Endothelial cell of umbilical vein (primary cell): ENCODE measurements around the gene ABTB1. TPM values are rescaled to one million over a fixed set of nuclear protein-coding genes. Genes with fewer than 3 reads are reported as not detected.

Source experiments
- BruUV-seq: library from RNA; stranded (reverse); fragments of 400-500 nt; replicated peaks from 2 replicates; lab custom pipeline; 2021; lab: Mats Ljungman, UMichigan
- CTCF ChIA-PET: fragments of 300-600, 350-600 bp; sonication (Branson Sonifier 250); formaldehyde crosslinking; loops from one replicate; lab custom pipeline; 2021; ENCODE audit warnings: antibody characterized with exemption, inconsistent platforms; lab: Charles Lee
- POLR2A ChIA-PET: fragments of 300-600, 350-600 bp; sonication (Branson Sonifier 250); formaldehyde crosslinking; loops from one replicate; lab custom pipeline; 2021; ENCODE audit warnings: antibody characterized with exemption, inconsistent platforms; lab: Charles Lee
- DNase-seq: peaks from one replicate; pipeline ENCODE4 v3.0.0-alpha.2; 2011; ENCODE audit warnings: low read depth, low spot score
- FAIRE-seq: peaks from 2 replicates; lab custom pipeline; 2011; peaks lifted over from hg19 to GRCh38; lab: Jason Lieb, UNC
- H2AFZ ChIP-seq: 2 replicates; pipeline ENCODE4 v1.6.0; 2012; ENCODE audit warnings: low read depth, low read length, control low read depth, inconsistent platforms
- H3K27ac ChIP-seq: 2 replicates; pipeline ENCODE4 v1.5.1; 2011; ENCODE audit warnings: low read depth, mild to moderate bottlenecking, control low read depth, low read length, moderate library complexity; ENCODE audit not compliant: insufficient read depth
- H3K27me3 ChIP-seq, 2 experiments: 2 replicates each; pipeline versions ENCODE4 v1.6.0 to v1.6.1; 2011; ENCODE audit warnings: low read length in 2 of 2, mixed read lengths in 1 of 2; ENCODE audit not compliant: control insufficient read depth in 2 of 2, insufficient read depth in 2 of 2
- H3K36me3 ChIP-seq, 2 experiments: 2 replicates in 1 of 2; 3 replicates in 1 of 2; pipeline ENCODE4 v1.5.1; 2011; ENCODE audit warnings: low read length in 2 of 2, mild to moderate bottlenecking in 1 of 2, moderate library complexity in 1 of 2; ENCODE audit not compliant: control insufficient read depth in 2 of 2, insufficient read depth in 2 of 2; ENCODE audit errors: extremely low read depth in 1 of 2
- H3K4me1 ChIP-seq: 3 replicates; pipeline ENCODE4 v1.5.1; 2011; ENCODE audit warnings: mild to moderate bottlenecking, low read length; ENCODE audit not compliant: control insufficient read depth, insufficient read depth; ENCODE audit errors: extremely low read depth
- H3K4me2 ChIP-seq: 2 replicates; pipeline ENCODE4 v1.6.1; 2011; ENCODE audit warnings: low read length, control low read depth, mixed read lengths; ENCODE audit not compliant: insufficient read depth
- H3K4me3 ChIP-seq, 3 experiments: fragments of 200-600 bp in 1 of 3; sonication (generic), shearing (Covaris generic) in 1 of 3; replicated peaks in 1 of 3; 2 replicates each; pipeline ENCODE4 v1.5.1; 2011 to 2016; ENCODE audit warnings: control low read depth in 3 of 3, low read length in 3 of 3, mild to moderate bottlenecking in 2 of 3, inconsistent platforms in 1 of 3, low read depth in 1 of 3, moderate library complexity in 1 of 3; ENCODE audit not compliant: insufficient read depth in 1 of 3
- H3K79me2 ChIP-seq: 2 replicates; pipeline ENCODE4 v1.6.0; 2012; ENCODE audit warnings: low read length, inconsistent platforms; ENCODE audit not compliant: control insufficient read depth, insufficient read depth
- H3K9ac ChIP-seq: replicated peaks from 2 replicates; pipeline ENCODE3; 2011; ENCODE audit warnings: low read length, control low read depth; ENCODE audit not compliant: insufficient read depth; ENCODE audit errors: extremely low read depth
- H3K9me1 ChIP-seq: replicated peaks from 3 replicates; pipeline ENCODE4 v1.6.0; 2011; ENCODE audit warnings: mild to moderate bottlenecking, low read length; ENCODE audit not compliant: control insufficient read depth, insufficient read depth; ENCODE audit errors: extremely low read depth
- H3K9me3 ChIP-seq: replicated peaks from 2 replicates; pipeline ENCODE4 v1.5.1; 2012; ENCODE audit warnings: low read length, inconsistent platforms; ENCODE audit not compliant: control insufficient read depth, insufficient read depth
- H4K20me1 ChIP-seq: replicated peaks from 2 replicates; pipeline ENCODE3; 2011; ENCODE audit warnings: mild to moderate bottlenecking, low read length; ENCODE audit not compliant: control insufficient read depth, insufficient read depth; ENCODE audit errors: extremely low read depth
- GATA2 ChIP-seq: IDR thresholded peaks from 2 replicates; pipeline ENCODE4 v1.7.0; 2011; ENCODE audit warnings: low read depth, mild to moderate bottlenecking, moderate library complexity, mixed read lengths, low read length; ENCODE audit not compliant: insufficient read length, insufficient read depth
- POLR2AphosphoS5 ChIP-seq: IDR thresholded peaks from 2 replicates; pipeline ENCODE4 v1.6.1; 2012; ENCODE audit warnings: low read depth, mild to moderate bottlenecking, control low read depth, low read length, moderate library complexity; ENCODE audit not compliant: insufficient read depth
- dilution Hi-C: fragments of 300-500 bp; cut with MboI; formaldehyde crosslinking; loops from one replicate; pipeline ENCODE4 v1.15.0; 2019; ENCODE audit warnings: low sequenced_read_pairs; ENCODE audit not compliant: extremely low pct_ligation_motif_present
- intact Hi-C: fragments of 100-400 bp; cut with micrococcal nuclease; formaldehyde crosslinking; loops from one replicate; pipeline ENCODE4 v1.10.0; 2022
- polyA plus RNA-seq, 4 experiments: library from polyadenylated mRNA; depleted of rRNA in 3 of 4; stranded (reverse) in 3 of 4; unstranded in 1 of 4; fragments of >200 nt; gene quantifications; 2 replicates each; pipeline versions ENCODE4 v1.2.1 to v1.2.3, GENCODE V29; 2011 to 2012; ENCODE audit warnings: missing spikeins in 1 of 4
- total RNA-seq: library from RNA; stranded (reverse); gene quantifications from 2 replicates; pipeline ENCODE4 v1.2.3, GENCODE V29; 2021
- TF ChIP-seq, protein P1 (sequence below): IDR thresholded peaks from 2 replicates; pipeline ENCODE4 v1.6.1; 2011; ENCODE audit not compliant: insufficient read depth, insufficient read length
- TF ChIP-seq, protein P2 (sequence below), 2 donors: IDR thresholded peaks; 1 replicate in 1 of 2; 2 replicates in 1 of 2; pipeline ENCODE4 v1.5.1; 2011; ENCODE audit warnings: low read length in 2 of 2, mild to moderate bottlenecking in 2 of 2, moderate library complexity in 2 of 2, control low read depth in 1 of 2, inconsistent platforms in 1 of 2, low read depth in 1 of 2; ENCODE audit not compliant: insufficient read depth in 1 of 2; ENCODE audit errors: extremely low read depth in 1 of 2

The ABTB1 gene
- total and polyA plus RNA-seq, 2 donors (not counting 3 experiments of a cell fraction or from before 2014, with no cell fraction given) = 15.2 to 25.1 TPM

DNA sequence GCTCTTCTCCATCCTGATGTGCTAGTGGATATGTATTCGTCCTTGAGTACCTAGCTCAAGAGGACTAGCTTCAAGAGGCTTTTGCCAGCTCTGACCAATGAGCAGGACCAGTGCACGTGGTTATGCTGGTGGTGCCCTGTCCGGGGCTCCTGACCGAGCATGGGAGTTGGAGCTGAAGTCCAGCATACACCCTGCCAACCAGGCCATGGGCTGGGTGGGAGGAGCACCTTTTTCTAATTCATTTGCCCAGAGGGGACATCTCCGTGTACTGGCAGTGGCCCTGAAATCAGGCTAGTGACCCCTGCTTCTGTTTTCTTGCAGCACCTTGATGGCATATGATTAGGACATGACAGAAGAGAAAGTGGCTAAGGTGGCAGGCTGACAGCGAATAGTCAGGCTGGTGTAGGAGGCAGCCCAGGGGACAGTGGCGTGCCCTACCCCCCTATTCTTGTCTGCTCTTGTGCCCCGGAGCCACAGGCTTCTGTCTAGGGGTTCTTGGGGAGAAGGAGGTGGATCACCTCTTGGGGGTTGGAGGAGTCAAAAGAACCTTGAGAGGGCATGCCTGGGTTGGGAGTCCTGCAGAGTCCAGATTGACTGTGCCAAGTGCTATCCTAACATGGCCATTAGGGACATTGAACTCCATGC is 27.3 kb upstream of the ABTB1 start:
- no peaks in the 10 kb centered on the region for H3K4me1 ChIP-seq
- TF ChIP-seq POLR2AphosphoS5 (no peak), GATA2 (no peak)
- TF ChIP-seq, protein P1, sequence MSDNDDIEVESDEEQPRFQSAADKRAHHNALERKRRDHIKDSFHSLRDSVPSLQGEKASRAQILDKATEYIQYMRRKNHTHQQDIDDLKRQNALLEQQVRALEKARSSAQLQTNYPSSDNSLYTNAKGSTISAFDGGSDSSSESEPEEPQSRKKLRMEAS = no peak
- TF ChIP-seq, protein P2, sequence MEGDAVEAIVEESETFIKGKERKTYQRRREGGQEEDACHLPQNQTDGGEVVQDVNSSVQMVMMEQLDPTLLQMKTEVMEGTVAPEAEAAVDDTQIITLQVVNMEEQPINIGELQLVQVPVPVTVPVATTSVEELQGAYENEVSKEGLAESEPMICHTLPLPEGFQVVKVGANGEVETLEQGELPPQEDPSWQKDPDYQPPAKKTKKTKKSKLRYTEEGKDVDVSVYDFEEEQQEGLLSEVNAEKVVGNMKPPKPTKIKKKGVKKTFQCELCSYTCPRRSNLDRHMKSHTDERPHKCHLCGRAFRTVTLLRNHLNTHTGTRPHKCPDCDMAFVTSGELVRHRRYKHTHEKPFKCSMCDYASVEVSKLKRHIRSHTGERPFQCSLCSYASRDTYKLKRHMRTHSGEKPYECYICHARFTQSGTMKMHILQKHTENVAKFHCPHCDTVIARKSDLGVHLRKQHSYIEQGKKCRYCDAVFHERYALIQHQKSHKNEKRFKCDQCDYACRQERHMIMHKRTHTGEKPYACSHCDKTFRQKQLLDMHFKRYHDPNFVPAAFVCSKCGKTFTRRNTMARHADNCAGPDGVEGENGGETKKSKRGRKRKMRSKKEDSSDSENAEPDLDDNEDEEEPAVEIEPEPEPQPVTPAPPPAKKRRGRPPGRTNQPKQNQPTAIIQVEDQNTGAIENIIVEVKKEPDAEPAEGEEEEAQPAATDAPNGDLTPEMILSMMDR (IDR thresholded peaks at IDR 0.05; ENCODE audit: extremely low read depth in 1 of 2, insufficient read depth in 1 of 2, low read depth in 1 of 2, low read length in 2 of 2) = no peak
- H3K9ac ChIP-seq = no peak overlapping the region
- no peaks in the 10 kb centered on the region for H3K27me3 ChIP-seq
- POLR2A ChIA-PET = no interaction called here
- no peak overlapping the region for H3K4me2 ChIP-seq
- BruUV-seq = no TSS peak
- FAIRE-seq (no peak), DNase-seq (no peak)
- no peak overlapping the region for H3K4me3 ChIP-seq
- H4K20me1 ChIP-seq = no peaks in the 10 kb centered on the region
- H2AFZ ChIP-seq = no peak overlapping the region
- no peaks in the 10 kb centered on the region for H3K9me3 ChIP-seq
- intact Hi-C loops = no loop called here
- dilution Hi-C loops = no loop called here
- H3K9me1 ChIP-seq = no peaks in the 10 kb centered on the region
- H3K27ac ChIP-seq = no peak overlapping the region
- H3K79me2 ChIP-seq = no peaks in the 10 kb centered on the region
- no peaks in the 10 kb centered on the region for H3K36me3 ChIP-seq
- CTCF ChIA-PET = interaction anchor here (0.5 to 1.6 kb wide), 2 partner anchors 45 to 93 kb away, joined by 3 to 6 read pairs; no protein-coding TSS in a partner anchor
